Trophoblast cell (in vitro differentiated cells and primary cell): ENCODE data around the gene PTCD1.
A peak's percentile ranks its signal among the peaks of the same experiment; 100 is the strongest.

Experiments used
- DNase-seq, 2 donors: peaks; one replicate each; pipeline ENCODE4 v3.0.0-alpha.2; 2016
- H2AFZ ChIP-seq: 2 replicates; pipeline ENCODE4 v1.6.1; 2013; ENCODE audit warnings: low read length, moderate library complexity, mild to moderate bottlenecking; ENCODE audit not compliant: insufficient read depth, poor library complexity
- H2AK5ac ChIP-seq: 2 replicates; pipeline ENCODE4 v1.6.1; 2013; ENCODE audit warnings: mild to moderate bottlenecking, low read length
- H2BK120ac ChIP-seq: 2 replicates; pipeline ENCODE4 v1.6.1; 2013; ENCODE audit warnings: low read length, mild to moderate bottlenecking, moderate library complexity; ENCODE audit not compliant: insufficient read depth, poor library complexity
- H2BK12ac ChIP-seq: 2 replicates; pipeline ENCODE4 v1.6.1; 2013; ENCODE audit warnings: mild to moderate bottlenecking, low read length, moderate library complexity
- H2BK5ac ChIP-seq: 2 replicates; pipeline ENCODE4 v1.6.1; 2013; ENCODE audit warnings: low read length, low read depth, moderate library complexity, mild to moderate bottlenecking; ENCODE audit not compliant: poor library complexity
- H3K14ac ChIP-seq: 2 replicates; pipeline ENCODE4 v1.6.1; 2013; ENCODE audit warnings: mild to moderate bottlenecking, low read length
- H3K18ac ChIP-seq: 2 replicates; pipeline ENCODE4 v1.6.1; 2013; ENCODE audit warnings: mild to moderate bottlenecking, low read length
- H3K23ac ChIP-seq: 2 replicates; pipeline ENCODE4 v1.6.1; 2013; ENCODE audit warnings: low read length
- H3K27ac ChIP-seq: 2 replicates; pipeline ENCODE4 v1.5.1; 2013; ENCODE audit warnings: low read depth, mild to moderate bottlenecking, inconsistent platforms, low read length, moderate library complexity
- H3K27me3 ChIP-seq: 2 replicates; pipeline ENCODE4 v1.6.1; 2013; ENCODE audit warnings: inconsistent platforms, mild to moderate bottlenecking, low read length, moderate library complexity; ENCODE audit not compliant: insufficient read depth
- H3K36me3 ChIP-seq, 2 experiments: 1 replicate in 1 of 2; 2 replicates in 1 of 2; pipeline ENCODE4 v1.6.1; 2013; ENCODE audit warnings: low read length in 2 of 2, mild to moderate bottlenecking in 2 of 2, moderate library complexity in 1 of 2; ENCODE audit not compliant: insufficient read depth in 2 of 2, control insufficient read depth in 1 of 2
- H3K4ac ChIP-seq: 2 replicates; pipeline ENCODE4 v1.6.1; 2013; ENCODE audit warnings: low read depth, mild to moderate bottlenecking, low read length, moderate library complexity
- H3K4me1 ChIP-seq, 2 experiments: 1 replicate in 1 of 2; 2 replicates in 1 of 2; pipeline ENCODE4 v1.6.1; 2013; ENCODE audit warnings: low read length in 2 of 2, mild to moderate bottlenecking in 2 of 2, moderate library complexity in 1 of 2; ENCODE audit not compliant: insufficient read depth in 2 of 2, control insufficient read depth in 1 of 2
- H3K4me2 ChIP-seq: 2 replicates; pipeline ENCODE4 v1.6.1; 2013; ENCODE audit warnings: inconsistent platforms, mild to moderate bottlenecking, low read length, moderate library complexity
- H3K4me3 ChIP-seq: 2 replicates; pipeline ENCODE4 v1.5.1; 2013; ENCODE audit warnings: mild to moderate bottlenecking, low read depth, low read length, inconsistent platforms
- H3K79me1 ChIP-seq: one replicate; pipeline ENCODE4 v1.6.1; 2013; ENCODE audit warnings: low read length
- H3K79me2 ChIP-seq: 2 replicates; pipeline ENCODE4 v1.6.1; 2013; ENCODE audit warnings: low read length, mild to moderate bottlenecking; ENCODE audit not compliant: control insufficient read depth, insufficient read depth, poor library complexity
- H3K9ac ChIP-seq: 2 replicates; pipeline ENCODE4 v1.6.1; 2013; ENCODE audit warnings: mild to moderate bottlenecking, low read length
- H3K9me3 ChIP-seq: 2 replicates; pipeline ENCODE4 v1.6.1; 2013; ENCODE audit warnings: low read depth, mild to moderate bottlenecking, control low read depth, inconsistent platforms, low read length; ENCODE audit not compliant: insufficient read depth
- H4K12ac ChIP-seq: 2 replicates; pipeline ENCODE4 v1.6.1; 2013; ENCODE audit warnings: low read depth, mild to moderate bottlenecking, low read length, moderate library complexity
- H4K8ac ChIP-seq: 2 replicates; pipeline ENCODE4 v1.6.1; 2013; ENCODE audit warnings: low read depth, mild to moderate bottlenecking, low read length, moderate library complexity
- H4K91ac ChIP-seq: one replicate; pipeline ENCODE4 v1.6.1; 2013; ENCODE audit warnings: low read depth, mild to moderate bottlenecking, low read length, moderate library complexity
- WGBS: extraction: QIAGEN DNeasy Blood & Tissue Kit; methylation state at CpG from one replicate; pipeline ENCODE4 v1.1.7; 2013; ENCODE audit warnings: missing lambda C conversion rate; ENCODE audit not compliant: insufficient read length, insufficient coverage; ENCODE audit errors: extremely low coverage; 5-methylcytosine and 5-hydroxymethylcytosine counted together

The PTCD1 gene

DNA sequence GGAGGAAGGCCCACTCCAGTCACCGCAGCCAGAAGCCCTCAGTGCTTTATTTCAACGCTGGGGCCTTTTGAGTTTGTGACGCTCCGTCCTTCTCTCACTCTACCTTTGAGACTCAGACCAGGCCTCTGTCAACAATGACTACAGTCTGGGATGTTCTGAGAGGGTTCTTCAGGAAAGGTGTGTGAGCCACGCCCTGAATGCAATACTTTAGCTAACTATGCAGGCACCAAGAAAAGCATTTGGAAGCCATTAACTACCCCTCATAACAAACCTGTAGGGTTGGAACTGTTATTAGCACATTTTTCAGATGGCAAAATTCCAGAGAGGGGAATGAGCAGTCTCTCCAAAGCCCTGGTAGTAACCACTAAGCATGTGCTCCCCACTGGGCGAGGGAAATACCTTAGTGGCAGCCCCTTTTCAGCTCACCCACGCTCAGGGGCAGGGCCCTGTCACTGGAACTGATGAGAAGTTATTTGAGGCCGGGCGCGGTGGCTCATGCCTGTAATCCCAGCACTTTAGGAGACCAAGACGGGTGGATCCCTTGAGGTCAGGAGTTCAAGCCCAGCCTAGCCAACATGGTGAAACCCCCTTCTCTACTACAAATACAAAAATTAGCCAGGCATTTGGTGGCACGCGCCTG, 69.7 kb downstream of the PTCD1 start:
- no peaks in the 10 kb centered on the region for H3K79me2 ChIP-seq
- DNase-seq = peak; percentile 78 to 94
- peaks cover 1% of the 10 kb centered on the region for H3K9me3 ChIP-seq
- no peak overlapping the region for H3K23ac ChIP-seq
- H3K14ac ChIP-seq = no peak overlapping the region
- H2BK5ac ChIP-seq = no peak overlapping the region
- no CpG with 5 or more reads among the region's 13 CpGs for WGBS
- H3K4ac ChIP-seq = no peak overlapping the region
- no peak overlapping the region for H2BK12ac ChIP-seq
- no peak overlapping the region for H2AFZ ChIP-seq
- H3K27me3 ChIP-seq = no peaks in the 10 kb centered on the region
- H3K79me1 ChIP-seq = peaks cover 1% of the 10 kb centered on the region
- no peak overlapping the region for H4K91ac ChIP-seq
- H4K12ac ChIP-seq = no peak overlapping the region
- H2BK120ac ChIP-seq = no peak overlapping the region
- no peak overlapping the region for H2AK5ac ChIP-seq
- H3K18ac ChIP-seq = no peak overlapping the region
- H3K4me2 ChIP-seq = no peak overlapping the region
- no peak overlapping the region for H4K8ac ChIP-seq
- no peak overlapping the region for H3K9ac ChIP-seq
- no peak overlapping the region for H3K27ac ChIP-seq
- peaks cover 27 to 30% of the 10 kb centered on the region in 2 experiments for H3K36me3 ChIP-seq
- peaks cover 2 to 4% of the 10 kb centered on the region in 2 experiments for H3K4me1 ChIP-seq
- H3K4me3 ChIP-seq = no peak overlapping the region
